Stimulated activated CD4-positive, alpha-beta T cell treated with anti-CD3 and anti-CD28 coated beads, TNF-alpha, amount 100 ng/mL, for 48 hours (primary cell): ENCODE results near the gene SLC13A5.
"Not testable (repeated sequence)": the region's sequence is repeated elsewhere in the genome, so short reads cannot be mapped to it uniquely, and the experiment has no call there.

Source experiments
- DNase-seq, 3 donors: peaks; one replicate each; pipeline ENCODE4 v3.0.0-alpha.2; 2020; ENCODE audit warnings: low read depth in 3 of 3

Gene SLC13A5

DNA sequence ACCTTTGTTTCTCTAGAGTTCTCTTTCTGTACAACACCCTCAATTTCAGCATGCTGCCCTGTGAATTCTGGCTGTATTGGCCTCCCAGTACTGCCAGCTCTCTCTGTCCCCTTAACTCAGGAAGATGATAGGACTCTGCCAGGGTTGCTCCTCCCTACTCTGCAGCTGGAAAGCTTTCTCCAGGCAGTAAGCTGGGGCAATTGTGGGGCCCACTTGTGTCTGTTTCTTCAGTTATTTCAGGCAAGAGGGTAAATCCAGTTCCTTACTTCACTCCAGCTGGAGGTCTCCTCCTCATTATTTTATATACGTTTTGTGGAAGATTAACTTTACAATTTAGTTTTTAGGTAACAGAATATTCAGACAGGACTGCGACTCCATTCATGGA, 51.7 kb downstream of the SLC13A5 start:
- DNase-seq: no peak

DNA sequence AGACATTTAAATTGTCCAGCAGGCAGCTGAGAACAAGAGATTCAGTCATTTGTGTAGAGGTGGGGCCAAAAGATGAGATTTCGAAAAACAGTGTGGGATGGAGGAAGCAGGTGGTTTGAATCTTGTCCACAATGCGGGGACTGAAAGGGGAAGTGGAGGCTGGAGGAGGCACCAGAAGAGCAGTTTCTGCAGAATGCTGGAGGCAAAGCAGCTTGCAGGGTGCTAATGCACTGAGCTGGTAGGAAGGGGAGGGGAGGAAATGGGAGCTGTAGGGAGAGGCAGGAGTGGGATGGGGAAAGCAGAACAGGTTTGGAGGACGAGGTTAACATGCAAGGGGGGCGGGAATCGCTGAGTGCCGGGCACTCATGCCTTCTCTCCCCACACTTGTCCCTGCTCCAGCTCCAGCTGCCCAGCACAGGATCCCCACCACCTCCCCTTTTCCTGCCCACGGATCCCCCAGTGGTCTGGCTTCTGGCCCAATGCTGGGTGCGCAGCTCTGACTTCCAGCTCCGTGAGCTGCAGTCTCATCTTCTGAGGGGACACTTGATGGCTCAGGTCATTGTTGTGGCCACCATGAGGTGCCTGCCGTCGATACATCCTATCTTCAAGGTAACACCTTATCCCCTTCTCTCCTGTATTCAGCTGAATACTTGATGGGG, 52.2 kb downstream of the SLC13A5 start:
- no peak for DNase-seq

DNA sequence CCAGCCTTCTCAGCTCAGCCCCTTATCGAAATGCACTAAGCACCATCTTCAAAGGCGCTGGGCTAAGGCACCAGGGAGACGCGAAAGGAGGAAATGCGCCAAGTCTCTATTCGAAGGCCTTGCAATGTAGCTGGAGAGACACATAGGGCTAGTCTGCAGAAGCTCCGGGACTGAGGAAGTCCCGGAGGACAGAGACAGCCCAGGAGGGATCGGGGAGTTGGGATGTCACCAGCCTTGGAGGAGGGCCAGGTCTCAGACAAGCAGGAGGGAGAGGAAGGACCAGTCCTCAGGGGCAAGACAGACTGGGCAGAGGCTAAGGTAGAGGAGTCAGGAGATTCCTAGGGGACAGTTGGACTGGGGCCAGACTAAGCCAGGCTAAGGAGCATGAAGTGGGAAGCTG, 53.1 kb downstream of the SLC13A5 start:
- DNase-seq: no peak

GRCh38 chr17:6658411-6658810, 54.8 kb downstream of the SLC13A5 start:
- not testable (repeated sequence) for DNase-seq

DNA sequence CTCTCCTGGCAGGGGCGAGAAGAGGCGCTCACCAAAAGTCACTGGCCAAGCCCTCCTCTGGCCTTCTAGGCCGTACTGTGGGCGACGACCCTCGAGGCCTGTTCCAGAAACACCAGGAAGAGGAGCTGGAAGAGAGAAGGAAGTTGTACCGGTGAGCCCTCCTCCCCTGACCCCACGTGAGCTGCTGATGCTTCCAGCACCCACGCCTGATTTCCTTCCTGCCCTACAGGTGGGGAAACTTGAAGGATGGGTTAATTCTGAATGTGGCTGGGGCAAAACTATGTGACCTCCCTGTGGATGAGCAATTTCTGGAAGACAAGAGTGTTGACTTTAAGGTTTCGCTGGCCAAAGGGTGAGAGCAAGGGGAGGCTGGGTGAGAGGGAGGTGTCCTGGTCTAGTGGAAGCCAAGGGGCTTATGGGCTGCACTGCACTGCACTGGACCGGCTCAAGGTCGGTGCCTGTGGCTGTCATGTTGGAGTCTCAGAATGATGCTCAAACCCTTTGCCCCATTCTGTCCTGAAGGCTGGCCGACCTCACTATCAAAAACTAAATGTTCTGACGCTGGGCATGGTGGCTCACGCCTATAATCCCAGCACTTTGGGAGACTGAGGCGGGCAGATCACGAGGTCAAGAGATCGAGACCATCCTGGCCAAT, 55.4 kb downstream of the SLC13A5 start:
- DNase-seq: no peak

GRCh38 chr17:6656797-6657632, 56.2 kb downstream of the SLC13A5 start:
- not testable (repeated sequence) for DNase-seq

- DNase-seq: not testable (repeated sequence)
Measured at GRCh38 chr17:6655732-6656361, 57.3 kb downstream of the SLC13A5 start.

GRCh38 chr17:6654841-6655731, 58.1 kb downstream of the SLC13A5 start:
- DNase-seq: no peak

DNA sequence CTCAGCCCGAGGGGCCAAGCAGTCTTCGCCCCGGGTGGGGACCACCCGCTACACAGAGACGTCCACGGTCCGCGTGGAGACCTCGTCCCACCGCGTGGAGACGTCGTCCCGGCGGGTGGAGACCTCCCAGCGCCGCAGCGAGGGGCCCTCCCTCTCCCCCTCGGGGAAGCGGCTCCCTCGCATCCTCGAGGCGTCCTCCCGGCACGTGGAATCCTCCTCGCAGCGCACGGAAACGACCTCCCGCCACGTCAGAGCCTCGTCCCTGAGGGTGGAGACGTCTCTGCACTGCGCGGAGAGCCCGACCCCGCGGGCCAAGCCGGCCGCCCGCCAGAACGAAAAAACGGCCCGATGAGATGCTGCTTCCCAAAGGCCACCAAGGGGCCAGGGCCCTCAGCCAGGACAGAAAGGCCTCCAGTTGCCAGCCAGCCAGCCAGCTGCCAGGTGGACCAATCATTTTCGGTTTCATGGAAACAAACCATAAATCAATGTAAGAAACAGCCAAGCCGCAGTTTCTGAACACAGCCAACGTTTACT, 61.2 kb downstream of the SLC13A5 start:
- no peak for DNase-seq

DNA sequence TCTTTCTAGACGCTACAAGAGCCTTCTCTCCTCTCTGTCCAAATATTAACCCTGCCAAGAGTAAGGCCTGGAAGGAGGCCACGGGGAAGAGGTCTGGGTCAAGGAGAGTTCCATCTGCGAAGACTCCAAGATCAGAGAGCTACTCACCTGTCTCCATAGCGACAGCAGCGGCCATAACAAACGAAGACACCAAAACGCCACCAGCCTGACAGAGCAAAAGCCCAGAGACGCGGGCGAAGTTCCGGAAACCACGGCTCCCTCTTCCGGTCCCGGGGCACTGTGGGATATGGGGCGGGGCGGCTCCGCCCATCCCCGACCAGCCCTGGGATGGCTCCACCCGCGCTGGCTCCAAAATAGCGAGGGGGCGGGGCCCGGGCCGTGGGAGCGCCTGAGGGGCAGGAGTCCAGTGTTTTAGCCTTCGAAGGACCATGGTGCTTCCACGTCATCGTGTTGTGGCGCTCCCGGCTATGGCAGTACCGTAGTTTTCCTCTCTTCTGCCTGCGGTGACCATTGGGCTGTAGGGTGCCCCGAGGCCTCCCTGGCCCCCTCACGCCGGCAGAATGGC, 61.7 kb downstream of the SLC13A5 start, which contains the start of the genes C17orf100 and MED31:
TSS of gene C17orf100 (plus strand) at position 409 of the 565 bp plus-strand sequence. CDS start at position 561, 152 bp downstream.
TSS of gene MED31 (minus strand) at position 252 of the 565 bp plus-strand sequence. CDS start at position 175, 77 bp downstream.
- DNase-seq: peak; percentile 92 to 94 (median 93)

DNA sequence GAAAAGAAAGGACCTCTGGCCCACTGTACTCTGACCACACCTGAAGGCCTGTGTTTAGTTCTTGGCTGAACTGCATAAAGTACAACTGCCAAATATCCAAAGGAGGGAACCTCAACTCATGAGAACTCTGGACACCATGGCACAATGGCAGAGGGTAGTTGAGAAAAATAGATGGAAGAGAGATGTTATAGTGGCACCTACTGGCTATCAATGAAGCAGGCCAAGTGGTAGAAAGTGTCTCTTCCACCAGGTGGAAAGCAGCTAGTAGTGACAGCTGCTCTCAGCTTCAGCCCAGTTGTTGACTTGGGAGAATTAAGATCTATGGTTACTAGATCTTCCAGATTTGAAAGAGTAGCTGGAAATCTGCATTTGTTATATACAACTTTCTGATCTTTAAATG, 65.0 kb downstream of the SLC13A5 start:
- DNase-seq: no peak

DNA sequence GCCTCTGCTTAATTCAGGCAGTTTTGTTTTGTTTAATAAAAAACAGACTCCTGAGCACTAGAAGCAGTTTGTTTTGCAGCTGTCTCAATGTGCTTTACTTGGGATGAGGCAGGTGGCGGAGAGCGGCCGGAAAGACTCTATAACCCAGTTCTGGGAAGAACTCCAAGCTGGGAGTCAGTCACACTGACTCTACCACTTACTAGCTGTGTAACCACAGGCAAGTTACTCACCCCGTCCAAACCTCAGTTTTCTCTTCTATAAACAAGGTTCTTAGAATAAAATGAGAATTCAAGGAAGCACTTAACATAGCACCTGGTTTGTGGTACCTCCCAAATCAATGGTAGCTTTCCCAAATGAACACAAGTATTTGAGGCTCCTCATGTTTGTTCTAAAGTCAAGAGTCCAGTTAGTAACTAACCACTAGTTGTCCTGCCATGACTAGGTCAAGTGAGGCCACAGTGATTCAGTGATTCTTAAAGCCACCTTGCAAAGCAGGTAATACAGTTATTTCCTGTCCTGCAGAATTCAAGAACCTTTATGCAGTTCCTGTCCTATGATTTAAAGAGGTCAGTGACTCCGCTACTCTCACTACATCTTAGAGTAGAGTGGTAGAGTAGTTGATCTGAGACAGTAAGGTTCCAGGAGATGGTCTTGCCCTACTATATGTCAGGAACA, 69.6 kb downstream of the SLC13A5 start:
- DNase-seq: no peak

DNA sequence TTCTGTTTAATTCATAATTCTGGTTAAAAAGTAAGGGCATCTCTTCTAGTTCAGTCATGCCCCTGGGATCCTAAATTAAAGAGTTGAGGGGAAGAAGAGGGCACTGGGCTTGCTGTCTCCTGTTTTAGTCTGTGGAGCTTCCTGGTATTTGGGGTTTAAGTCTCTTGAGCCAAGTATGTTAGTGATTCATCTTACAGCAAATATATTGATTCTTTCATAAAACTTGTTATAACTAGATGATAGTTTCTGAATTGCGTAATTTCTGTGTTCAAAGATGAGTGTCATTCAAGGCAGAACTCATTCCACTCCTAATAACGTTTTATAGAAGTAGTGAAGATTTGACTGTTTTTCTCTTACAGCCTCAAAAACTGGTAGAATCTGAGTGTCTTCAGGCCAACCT, 70.6 kb downstream of the SLC13A5 start:
- DNase-seq: no peak

- no peak for DNase-seq
Measured at GRCh38 chr17:6641247-6641863, 71.8 kb downstream of the SLC13A5 start.

DNA sequence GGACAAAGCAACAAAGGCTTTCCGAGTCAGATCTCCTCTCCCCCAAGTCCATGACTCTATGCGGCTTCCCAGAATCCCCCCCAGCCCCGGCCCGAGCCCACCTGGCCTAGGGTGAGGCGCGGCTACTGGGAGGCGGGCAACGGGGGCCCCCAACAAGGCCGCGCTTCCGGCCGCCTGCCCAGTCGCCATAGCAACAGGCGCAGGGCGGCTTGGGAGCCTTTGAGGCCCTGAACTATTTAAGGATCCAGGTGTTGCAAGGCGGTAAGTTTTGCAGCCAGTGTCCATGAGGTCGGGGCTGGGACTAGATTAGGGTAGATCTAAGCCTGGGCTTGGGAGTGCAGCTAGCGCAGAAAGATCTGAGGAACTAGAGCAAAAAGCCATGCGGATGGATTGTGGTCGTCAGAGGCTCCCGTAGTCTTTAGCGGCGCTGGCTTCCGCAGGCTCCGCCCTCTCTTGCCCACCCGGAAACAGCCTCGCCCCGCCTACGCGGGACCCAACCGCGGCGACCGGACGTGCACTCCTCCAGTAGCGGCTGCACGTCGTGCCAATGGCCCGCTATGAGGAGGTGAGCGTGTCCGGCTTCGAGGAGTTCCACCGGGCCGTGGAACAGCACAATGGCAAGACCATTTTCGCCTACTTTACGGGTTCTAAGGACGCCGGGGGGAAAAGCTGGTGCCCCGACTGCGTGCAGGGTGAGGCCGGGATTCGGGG, 72.5 kb downstream of the SLC13A5 start, which contains the start of the genes KIAA0753 and TXNDC17:
TSS of gene KIAA0753 (minus strand) at position 176 of the 711 bp plus-strand sequence. CDS start 5,608 bp downstream, outside the sequence.
TSS of gene TXNDC17 (plus strand) at position 525 of the 711 bp plus-strand sequence. CDS start at position 548, 23 bp downstream.
- DNase-seq: peak; percentile 90 to 92 (median 92)

- DNase-seq: no peak
Measured at GRCh38 chr17:6639586-6640535, 73.3 kb downstream of the SLC13A5 start.

DNA sequence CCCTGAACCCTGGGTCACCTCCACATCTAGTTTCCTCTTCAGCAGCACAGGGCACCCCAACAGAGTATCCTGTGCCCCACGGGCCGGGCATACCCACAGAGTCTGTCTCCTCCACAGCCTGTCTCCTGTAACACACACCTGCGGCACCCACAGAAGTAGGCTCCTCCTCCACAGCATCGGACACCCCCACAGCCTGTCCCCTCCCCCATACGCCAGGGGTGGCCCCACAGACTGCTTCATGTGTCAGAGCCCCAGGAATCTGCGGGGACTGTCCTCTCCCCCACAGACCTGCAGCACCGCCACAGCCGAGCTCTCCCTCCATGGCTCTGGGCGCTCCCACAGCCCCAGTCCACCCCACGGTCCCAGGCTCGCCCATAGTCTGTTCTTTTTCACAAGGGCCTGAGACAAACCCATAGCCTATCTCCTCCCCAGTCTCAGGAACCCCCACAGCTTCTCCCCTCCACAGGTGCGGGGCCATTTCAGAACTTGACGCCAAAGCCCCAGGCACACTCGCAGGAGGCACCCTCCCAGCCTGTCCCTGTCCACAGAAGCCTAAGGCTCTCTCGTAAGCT, 74.1 kb downstream of the SLC13A5 start:
- no peak for DNase-seq
